Stimulated activated naive CD8-positive, alpha-beta T cell treated with anti-CD3 and anti-CD28 coated beads, Interleukin-15, Interleukin-2, amounts not matched to agents 100 ng/mL and 50 ng/mL, for 24 hours (primary cell): ENCODE results near the gene ATG5.

Experiments used
- H3K27ac Mint-ChIP-seq: one replicate; pipeline ENCODE4 v1.8.0; 2021; ENCODE audit warnings: mild to moderate bottlenecking, mixed read lengths
- H3K27me3 Mint-ChIP-seq: one replicate; pipeline ENCODE4 v1.8.0; 2021; ENCODE audit warnings: mixed read lengths
- H3K36me3 Mint-ChIP-seq: one replicate; pipeline ENCODE4 v1.8.0; 2021; ENCODE audit warnings: low read depth, mixed read lengths
- H3K4me1 Mint-ChIP-seq: one replicate; pipeline ENCODE4 v1.8.0; 2021; ENCODE audit warnings: low read depth, mixed read lengths
- H3K4me3 Mint-ChIP-seq: one replicate; pipeline ENCODE4 v1.8.0; 2021; ENCODE audit warnings: mild to moderate bottlenecking, mixed read lengths
- H3K9me3 Mint-ChIP-seq: one replicate; pipeline ENCODE4 v1.8.0; 2021; ENCODE audit warnings: mixed read lengths

ATG5 gene

DNA sequence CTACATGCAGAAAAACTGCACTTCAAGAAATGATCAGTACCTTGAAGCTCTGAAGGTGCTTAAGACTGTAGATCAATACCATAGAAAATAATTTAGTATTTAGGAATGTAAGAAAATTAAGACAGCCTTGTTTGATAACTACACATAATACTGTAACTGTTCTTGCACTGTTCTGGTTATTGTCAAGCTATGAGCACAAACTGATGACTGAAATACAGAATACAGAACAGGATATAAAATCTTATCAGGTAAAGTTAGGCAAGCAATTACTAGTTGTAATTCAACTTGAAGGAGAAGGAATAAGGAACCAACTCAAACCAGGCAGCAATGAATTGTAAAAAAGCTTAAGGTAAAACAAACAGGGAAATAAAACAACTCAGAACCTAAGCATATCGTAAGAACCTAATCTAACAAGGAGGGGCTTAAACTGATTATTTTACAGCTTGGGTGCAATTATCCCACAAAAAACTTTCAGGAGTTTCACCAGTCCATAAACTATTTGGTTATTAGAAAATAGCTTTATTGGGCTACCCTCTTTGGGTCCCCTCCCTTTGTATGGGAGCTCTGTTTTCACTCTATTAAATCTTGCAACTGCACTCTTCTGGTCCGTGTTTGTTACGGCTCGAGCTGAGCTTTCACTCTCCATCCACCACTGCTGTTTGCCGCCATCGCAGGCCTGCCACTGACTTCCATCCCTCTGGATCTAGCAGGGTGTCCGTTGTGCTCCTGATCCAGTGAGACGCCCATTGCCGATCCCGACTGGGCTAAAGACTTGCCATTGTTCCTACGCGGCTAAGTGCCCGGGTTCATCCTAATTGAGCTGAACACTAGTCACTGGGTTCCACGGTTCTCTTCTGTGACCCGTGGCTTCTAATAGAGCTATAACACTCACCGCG, 97.7 kb downstream of the ATG5 start:
- no peak overlapping the region for H3K4me3 Mint-ChIP-seq
- no peaks in the 10 kb centered on the region for H3K27me3 Mint-ChIP-seq
- no peak overlapping the region for H3K27ac Mint-ChIP-seq
- peaks cover 5% of the 10 kb centered on the region for H3K4me1 Mint-ChIP-seq
- peaks cover 15% of the 10 kb centered on the region for H3K36me3 Mint-ChIP-seq
- no peaks in the 10 kb centered on the region for H3K9me3 Mint-ChIP-seq

DNA sequence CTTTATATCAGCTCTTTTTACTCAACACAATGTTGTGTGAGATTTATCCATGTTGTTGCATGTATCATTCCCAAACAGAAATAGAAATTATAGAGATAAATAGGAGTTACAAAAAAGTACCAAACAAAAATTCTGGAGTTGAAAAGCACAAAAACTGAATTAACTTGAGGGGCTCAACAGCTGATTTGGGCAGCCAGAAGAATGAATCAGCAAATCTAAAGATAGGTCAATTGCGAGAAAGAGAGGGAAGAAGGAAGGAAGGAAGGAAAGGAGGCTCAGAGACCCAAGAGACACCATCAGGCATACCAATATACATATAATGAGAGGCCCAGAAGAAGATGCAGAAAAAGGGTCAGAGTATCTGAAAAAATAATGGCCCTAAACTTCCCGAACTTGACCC, 98.9 kb downstream of the ATG5 start:
- Mint-ChIP-seq H3K36me3 (peaks cover 15% of the 10 kb centered on the region), H3K27ac (no peak overlapping the region)

DNA sequence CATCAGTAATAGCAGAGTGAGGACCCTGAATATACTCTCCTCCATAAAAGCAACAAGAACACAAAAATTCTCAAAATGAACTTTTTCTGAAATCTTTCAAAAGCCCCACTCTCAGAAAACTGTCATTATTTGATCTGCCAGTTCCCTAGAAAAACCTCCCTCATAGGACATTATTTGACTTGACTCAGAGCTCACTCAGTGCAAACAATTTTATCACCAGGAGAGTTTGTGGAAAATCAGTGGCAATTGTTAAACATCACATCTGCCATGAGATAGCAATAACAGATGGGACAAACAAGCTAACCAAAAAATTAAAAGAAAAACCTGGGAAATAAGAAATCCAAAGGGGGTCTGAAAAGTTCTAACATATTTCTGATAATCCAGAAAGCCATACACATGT, 100.0 kb downstream of the ATG5 start:
- no peaks in the 10 kb centered on the region for H3K9me3 Mint-ChIP-seq
- H3K4me1 Mint-ChIP-seq, result peaks cover 5% of the 10 kb centered on the region
- no peaks in the 10 kb centered on the region for H3K27me3 Mint-ChIP-seq
- peaks cover 15% of the 10 kb centered on the region for H3K36me3 Mint-ChIP-seq
- H3K27ac Mint-ChIP-seq, result no peak overlapping the region
- no peak overlapping the region for H3K4me3 Mint-ChIP-seq

More for the DNA sequence above, 98.9 kb downstream of the ATG5 start:
- peaks cover 5% of the 10 kb centered on the region for H3K4me1 Mint-ChIP-seq
- no peaks in the 10 kb centered on the region for H3K27me3 Mint-ChIP-seq
- H3K4me3 Mint-ChIP-seq, result no peak overlapping the region
- H3K9me3 Mint-ChIP-seq, result no peaks in the 10 kb centered on the region

DNA sequence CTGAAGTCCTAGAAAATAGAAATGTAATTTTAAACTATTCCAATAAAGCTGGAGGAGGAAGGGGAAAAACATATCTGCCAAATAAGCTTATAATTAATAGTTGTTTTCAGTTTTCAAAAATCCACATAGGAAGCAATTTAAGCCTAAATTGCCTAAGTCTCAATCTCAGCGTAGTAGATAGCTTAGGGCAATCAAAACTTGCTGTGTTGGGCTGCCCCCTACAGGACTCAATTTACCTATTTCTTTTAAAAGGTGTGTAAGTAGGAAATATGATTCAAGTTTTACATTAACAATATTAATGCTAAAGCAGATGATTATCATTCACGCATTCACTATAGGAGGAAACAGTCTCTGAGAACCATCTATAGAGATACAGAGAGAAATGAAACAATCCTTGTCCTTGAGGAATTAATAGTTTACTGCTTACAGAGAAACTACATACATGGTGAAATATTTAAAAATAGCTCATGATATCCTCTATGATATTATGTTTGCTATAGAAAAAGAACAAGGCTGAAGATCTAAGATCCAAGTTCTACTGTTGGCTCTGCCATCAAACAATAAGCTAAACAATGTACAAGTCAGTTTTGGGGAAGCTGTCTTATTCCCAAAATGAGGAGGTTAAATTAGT, 102.1 kb downstream of the ATG5 start:
- Mint-ChIP-seq H3K27ac (no peak overlapping the region), H3K9me3 (no peaks in the 10 kb centered on the region), H3K27me3 (no peaks in the 10 kb centered on the region), H3K4me3 (no peak overlapping the region), H3K36me3 (peaks cover 14% of the 10 kb centered on the region), H3K4me1 (peaks cover 5% of the 10 kb centered on the region)

DNA sequence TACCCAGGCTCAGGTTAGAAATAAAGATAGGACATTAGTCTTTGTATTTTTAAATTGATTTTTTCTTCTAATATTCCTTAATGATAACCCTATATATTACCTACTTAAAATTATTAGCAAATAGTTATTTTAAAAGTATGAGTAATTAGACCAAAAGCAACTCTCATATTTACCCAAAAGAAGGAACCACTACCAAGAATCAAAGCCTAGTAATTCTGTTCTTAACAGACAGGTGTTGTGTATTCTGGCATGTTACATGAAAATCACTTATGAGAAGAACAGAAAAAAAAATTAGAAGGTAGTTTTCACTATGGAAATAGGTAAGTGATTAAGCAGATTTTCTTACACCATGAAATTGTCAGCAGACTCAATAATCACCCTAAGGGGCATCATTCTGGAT, 105.1 kb downstream of the ATG5 start:
- Mint-ChIP-seq H3K27me3 (no peaks in the 10 kb centered on the region), H3K4me3 (no peak overlapping the region), H3K9me3 (no peaks in the 10 kb centered on the region), H3K4me1 (peaks cover 5% of the 10 kb centered on the region), H3K36me3 (peaks cover 13% of the 10 kb centered on the region), H3K27ac (no peak overlapping the region)

DNA sequence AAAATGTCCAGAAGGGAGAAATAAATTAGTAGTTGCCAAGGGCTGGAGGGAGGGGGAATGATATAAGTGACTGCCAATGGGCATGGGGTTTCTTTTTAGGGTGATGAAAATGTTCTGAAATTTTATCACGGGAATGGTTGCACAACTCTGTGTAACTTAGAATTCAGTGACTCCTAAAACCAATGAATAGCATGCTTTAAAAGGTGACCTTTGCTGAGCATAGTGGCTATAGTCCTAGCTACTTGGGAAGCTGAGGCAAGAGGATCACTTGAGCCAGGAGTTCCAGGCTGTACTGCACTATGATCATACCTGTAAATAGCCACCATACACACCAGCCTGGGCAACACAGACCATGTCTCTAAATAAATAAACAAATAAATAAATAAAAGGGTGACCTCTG, 109.0 kb downstream of the ATG5 start:
- Mint-ChIP-seq H3K4me1 (peaks cover 7% of the 10 kb centered on the region), H3K9me3 (no peaks in the 10 kb centered on the region), H3K27ac (no peak overlapping the region), H3K27me3 (no peaks in the 10 kb centered on the region), H3K4me3 (no peak overlapping the region), H3K36me3 (peaks cover 9% of the 10 kb centered on the region)

DNA sequence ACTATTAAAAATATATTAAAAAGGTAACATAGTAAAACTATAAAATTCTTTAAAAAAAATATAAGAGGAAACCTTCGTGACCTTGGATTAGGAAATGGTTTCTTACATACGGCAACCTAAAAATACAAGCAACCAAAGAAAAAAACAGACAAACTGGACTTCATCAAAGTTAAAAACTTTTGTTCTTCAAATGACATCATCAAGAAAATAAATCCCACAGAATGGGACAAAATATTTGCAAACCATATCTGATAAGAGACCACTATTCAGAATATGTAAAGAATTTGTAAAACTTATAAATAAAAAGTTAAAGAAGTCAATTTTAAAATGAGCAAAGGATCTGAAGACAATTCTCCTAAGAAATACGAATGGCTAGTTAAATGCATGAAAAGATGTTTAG, 110.0 kb downstream of the ATG5 start:
- H3K4me1 Mint-ChIP-seq, result peaks cover 7% of the 10 kb centered on the region
- H3K4me3 Mint-ChIP-seq, result no peak overlapping the region
- H3K27ac Mint-ChIP-seq, result no peak overlapping the region
- peaks cover 9% of the 10 kb centered on the region for H3K36me3 Mint-ChIP-seq
- no peaks in the 10 kb centered on the region for H3K27me3 Mint-ChIP-seq
- H3K9me3 Mint-ChIP-seq, result no peaks in the 10 kb centered on the region

DNA sequence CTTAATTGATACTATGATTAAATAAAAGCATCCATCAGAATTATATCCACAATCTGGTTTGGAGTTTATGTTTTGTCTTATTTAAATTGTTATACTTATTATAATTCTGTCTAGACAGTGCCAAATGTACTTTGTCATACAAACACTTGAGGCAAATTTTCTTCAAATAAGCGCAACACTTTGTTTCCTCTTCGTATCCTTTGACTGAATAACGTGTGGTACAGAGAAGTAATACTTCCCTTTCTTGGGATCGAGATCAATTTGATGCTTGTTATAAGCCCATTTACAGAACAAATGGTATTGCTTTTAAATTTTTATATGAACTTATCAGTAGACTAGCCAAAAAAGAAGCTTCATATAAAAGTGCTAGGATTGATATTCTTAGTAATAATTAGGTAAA, 111.0 kb downstream of the ATG5 start:
- Mint-ChIP-seq H3K36me3 (peaks cover 11% of the 10 kb centered on the region), H3K27ac (no peak overlapping the region), H3K27me3 (no peaks in the 10 kb centered on the region), H3K4me1 (peaks cover 7% of the 10 kb centered on the region), H3K9me3 (no peaks in the 10 kb centered on the region), H3K4me3 (no peak overlapping the region)

DNA sequence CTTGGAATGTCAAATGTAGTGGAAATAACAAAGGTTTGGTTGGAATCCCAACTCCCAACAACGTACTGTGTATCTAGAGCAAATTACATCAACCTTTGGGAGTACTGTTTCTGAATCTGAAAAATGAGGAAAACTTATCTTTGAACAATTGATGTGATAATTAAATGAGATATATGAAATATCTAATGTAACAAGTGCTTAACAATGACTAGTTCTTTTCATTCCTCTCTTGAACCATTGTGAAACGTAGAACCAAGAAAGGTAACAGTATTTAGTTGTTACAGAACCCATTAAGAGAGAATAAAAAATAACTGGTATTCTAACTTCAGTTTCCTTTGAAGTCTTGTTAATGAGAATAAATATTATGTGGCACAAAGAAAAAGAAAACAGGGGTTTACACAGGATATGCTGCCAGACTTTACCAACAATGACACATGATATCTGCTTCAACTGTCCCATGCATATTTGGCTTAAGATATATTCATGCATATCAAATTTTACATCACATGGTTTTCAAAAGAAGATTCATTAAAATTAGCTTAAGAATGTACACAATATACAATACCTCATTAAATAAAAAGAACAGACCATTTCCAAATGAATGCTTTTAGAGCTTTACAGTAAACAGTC, 111.8 kb downstream of the ATG5 start:
- Mint-ChIP-seq H3K27me3 (no peaks in the 10 kb centered on the region), H3K36me3 (peaks cover 16% of the 10 kb centered on the region), H3K27ac (no peak overlapping the region), H3K9me3 (no peaks in the 10 kb centered on the region), H3K4me1 (peaks cover 7% of the 10 kb centered on the region), H3K4me3 (no peak overlapping the region)

DNA sequence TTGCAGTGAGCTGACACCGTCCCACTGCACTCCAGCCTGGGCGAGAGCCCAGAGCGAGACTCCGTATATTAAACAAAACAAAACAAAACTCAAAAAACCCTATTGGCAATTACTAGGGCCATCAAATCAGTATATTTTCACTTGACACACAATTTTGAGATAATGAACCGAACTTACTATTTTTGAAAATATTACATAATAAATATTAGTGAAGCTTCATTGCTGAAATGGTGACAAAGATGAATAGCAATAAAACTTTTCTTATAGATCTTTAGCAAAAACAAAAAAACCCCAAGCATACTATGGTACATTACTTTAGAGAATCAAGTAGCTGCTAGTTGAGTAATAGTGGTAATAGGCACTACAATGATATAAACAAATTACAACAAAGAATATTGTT, 113.0 kb downstream of the ATG5 start:
- no peaks in the 10 kb centered on the region for H3K9me3 Mint-ChIP-seq
- H3K36me3 Mint-ChIP-seq, result peaks cover 18% of the 10 kb centered on the region
- H3K4me3 Mint-ChIP-seq, result no peak overlapping the region
- no peaks in the 10 kb centered on the region for H3K27me3 Mint-ChIP-seq
- peaks cover 7% of the 10 kb centered on the region for H3K4me1 Mint-ChIP-seq
- no peak overlapping the region for H3K27ac Mint-ChIP-seq

DNA sequence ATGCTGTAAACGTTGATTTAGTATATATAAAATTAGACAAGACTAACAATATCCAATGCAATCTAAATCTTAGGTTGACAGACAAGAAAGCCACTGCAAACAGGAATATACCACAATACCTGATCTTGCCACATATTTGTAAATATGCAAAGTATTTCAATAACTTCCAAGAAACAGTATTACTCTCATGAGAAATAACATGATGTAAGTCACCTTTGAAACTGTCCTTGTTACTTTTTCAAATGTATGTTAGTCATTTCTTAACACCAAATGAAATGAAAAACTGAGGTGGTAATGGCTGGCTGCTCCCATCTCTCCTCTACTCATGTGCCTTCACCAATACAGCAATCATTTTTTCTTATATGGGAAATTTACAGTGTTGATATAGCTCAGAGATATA, 118.7 kb downstream of the ATG5 start:
- no peak overlapping the region for H3K4me3 Mint-ChIP-seq
- H3K4me1 Mint-ChIP-seq, result peaks cover 21% of the 10 kb centered on the region
- H3K27ac Mint-ChIP-seq, result no peak overlapping the region
- no peaks in the 10 kb centered on the region for H3K27me3 Mint-ChIP-seq
- peaks cover 39% of the 10 kb centered on the region for H3K36me3 Mint-ChIP-seq
- H3K9me3 Mint-ChIP-seq, result no peaks in the 10 kb centered on the region

DNA sequence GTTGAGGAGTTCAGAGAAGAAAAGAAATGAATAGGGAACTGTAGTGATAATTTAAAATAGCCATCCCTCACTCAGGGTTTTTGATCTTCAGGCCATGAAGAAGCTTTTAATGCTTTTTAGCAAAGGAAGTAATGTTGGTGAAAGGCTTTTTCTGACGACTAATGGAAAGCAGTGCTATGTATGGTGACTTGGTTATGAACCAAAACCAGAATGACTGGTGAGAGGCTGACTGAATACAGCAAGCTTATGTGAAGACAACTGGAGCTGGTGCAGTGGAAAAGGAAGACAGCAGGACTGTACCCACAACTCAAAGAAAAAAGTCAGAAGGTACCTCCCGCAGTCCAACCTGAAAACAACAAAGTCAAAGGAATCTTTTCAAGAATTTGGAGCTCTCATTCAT, 120.6 kb downstream of the ATG5 start:
- Mint-ChIP-seq H3K9me3 (no peaks in the 10 kb centered on the region), H3K4me3 (no peak overlapping the region), H3K4me1 (peaks cover 23% of the 10 kb centered on the region), H3K27me3 (no peaks in the 10 kb centered on the region), H3K36me3 (peaks cover 50% of the 10 kb centered on the region), H3K27ac (no peak overlapping the region)

DNA sequence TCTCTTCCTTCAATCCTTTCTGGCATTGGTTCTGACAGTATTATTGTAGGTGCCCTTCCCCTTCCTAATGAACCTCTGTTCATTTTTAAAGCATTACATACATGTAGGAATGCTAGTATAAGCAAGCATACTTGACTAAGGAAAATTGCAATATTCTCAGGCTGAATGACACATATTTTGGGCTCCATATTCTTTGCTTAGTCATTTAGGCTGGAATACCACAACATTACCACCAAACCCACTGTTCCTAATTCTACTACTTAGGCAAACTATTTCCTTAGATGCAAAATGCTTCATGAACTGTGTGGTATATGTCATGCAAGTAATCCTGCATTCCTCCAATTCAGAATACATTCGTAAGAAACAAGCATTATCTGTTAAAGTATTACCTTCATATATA, 125.6 kb downstream of the ATG5 start:
- no peak overlapping the region for H3K4me3 Mint-ChIP-seq
- H3K9me3 Mint-ChIP-seq, result no peaks in the 10 kb centered on the region
- peaks cover 46% of the 10 kb centered on the region for H3K4me1 Mint-ChIP-seq
- no peak overlapping the region for H3K27ac Mint-ChIP-seq
- no peaks in the 10 kb centered on the region for H3K27me3 Mint-ChIP-seq
- peaks cover 58% of the 10 kb centered on the region for H3K36me3 Mint-ChIP-seq

DNA sequence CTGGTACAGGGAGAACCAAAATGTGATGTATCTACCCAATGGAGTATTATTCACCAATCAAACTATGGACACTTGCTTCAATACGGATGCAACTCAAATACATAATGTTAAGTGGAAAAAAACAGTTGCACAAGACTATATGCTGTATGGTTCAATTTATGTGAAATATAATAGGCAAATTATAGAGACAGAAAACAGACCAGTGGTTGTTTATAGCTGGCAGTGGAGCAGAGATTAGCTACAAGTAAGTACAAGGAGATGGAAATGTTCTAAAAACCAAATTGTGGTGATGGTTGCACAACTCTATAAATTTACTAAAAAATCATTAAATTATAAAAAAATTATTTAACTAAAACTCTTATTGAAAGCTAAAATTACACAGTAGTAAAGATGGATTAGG, 126.2 kb downstream of the ATG5 start:
- Mint-ChIP-seq H3K4me1 (peaks cover 46% of the 10 kb centered on the region), H3K9me3 (no peaks in the 10 kb centered on the region), H3K36me3 (peaks cover 55% of the 10 kb centered on the region), H3K4me3 (no peak overlapping the region), H3K27me3 (no peaks in the 10 kb centered on the region), H3K27ac (no peak overlapping the region)

DNA sequence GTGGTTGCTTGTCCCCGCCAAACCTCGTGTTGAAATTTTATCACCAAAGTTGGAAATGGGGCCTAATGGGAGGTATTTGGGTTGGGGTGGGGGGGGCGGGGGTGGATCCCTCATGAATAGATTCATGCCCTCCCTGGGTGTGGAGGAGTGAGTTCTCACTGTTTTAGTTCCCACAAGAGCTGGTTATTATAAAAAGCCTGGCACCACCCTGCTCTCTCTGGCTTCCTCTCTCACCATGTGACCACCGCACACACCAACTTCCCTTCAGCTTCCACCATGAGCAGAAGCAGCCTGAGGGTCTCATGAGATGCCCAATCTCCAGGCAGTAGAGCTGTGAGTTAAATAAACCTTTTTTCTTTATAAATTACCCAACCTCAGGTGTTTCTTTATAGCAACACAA, 128.1 kb downstream of the ATG5 start:
- Mint-ChIP-seq H3K4me1 (peaks cover 57% of the 10 kb centered on the region), H3K36me3 (peaks cover 51% of the 10 kb centered on the region), H3K9me3 (no peaks in the 10 kb centered on the region), H3K4me3 (no peak overlapping the region), H3K27ac (peak overlapping the region; percentile 45), H3K27me3 (no peaks in the 10 kb centered on the region)
